Stimulated activated memory B cell treated with anti-CD40 and anti-IgM and Interleukin-4, amounts not matched to agents 10 μg/mL and 1 μg/mL and 100 μg/mL, for 72 hours (primary cell): ENCODE measurements around the gene ENTPD6.

Source experiments
- ATAC-seq: fragments of 150-1000 bp; cut with Tn5 transposase; 2 replicates; pipeline ENCODE4 v1.10.0; 2021
- H3K27ac Mint-ChIP-seq: one replicate; pipeline ENCODE4 v1.8.0; 2022; ENCODE audit warnings: mild to moderate bottlenecking, mixed read lengths
- H3K27me3 Mint-ChIP-seq: one replicate; pipeline ENCODE4 v1.8.0; 2022; ENCODE audit warnings: mixed read lengths
- H3K36me3 Mint-ChIP-seq: one replicate; pipeline ENCODE4 v1.8.0; 2022; ENCODE audit warnings: mixed read lengths
- H3K4me1 Mint-ChIP-seq: one replicate; pipeline ENCODE4 v1.8.0; 2022; ENCODE audit warnings: mixed read lengths
- H3K4me3 Mint-ChIP-seq: one replicate; pipeline ENCODE4 v1.8.0; 2022; ENCODE audit warnings: mild to moderate bottlenecking, moderate library complexity, mixed read lengths
- H3K9me3 Mint-ChIP-seq: one replicate; pipeline ENCODE4 v1.8.0; 2022; ENCODE audit warnings: mixed read lengths

Gene ENTPD6

DNA sequence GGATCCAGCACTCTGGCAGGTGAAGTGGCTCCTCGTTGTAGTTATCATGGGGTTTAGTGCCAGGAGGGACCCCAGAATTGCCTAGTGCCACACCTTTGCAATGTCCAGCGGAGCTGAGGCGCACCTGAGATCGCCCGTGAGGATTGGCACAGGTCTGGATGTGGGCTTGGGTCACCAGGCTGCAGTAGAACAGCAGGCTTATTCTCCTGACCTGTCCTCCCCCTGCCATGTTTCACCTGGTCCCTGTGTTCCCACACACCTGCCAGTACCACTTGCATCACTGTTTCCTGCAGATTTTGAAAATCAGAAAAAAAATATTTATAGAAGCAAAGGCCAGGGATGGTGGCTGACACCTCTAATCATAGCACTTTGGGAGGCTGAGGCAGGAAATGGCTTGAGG is 16.7 kb downstream of the ENTPD6 start:
- Mint-ChIP-seq H3K27me3 (no peaks in the 10 kb centered on the region), H3K4me1 (no peaks in the 10 kb centered on the region), H3K9me3 (no peaks in the 10 kb centered on the region), H3K36me3 (peaks cover 38% of the 10 kb centered on the region), H3K4me3 (no peak overlapping the region), H3K27ac (no peak overlapping the region)
- ATAC-seq = no peak

DNA sequence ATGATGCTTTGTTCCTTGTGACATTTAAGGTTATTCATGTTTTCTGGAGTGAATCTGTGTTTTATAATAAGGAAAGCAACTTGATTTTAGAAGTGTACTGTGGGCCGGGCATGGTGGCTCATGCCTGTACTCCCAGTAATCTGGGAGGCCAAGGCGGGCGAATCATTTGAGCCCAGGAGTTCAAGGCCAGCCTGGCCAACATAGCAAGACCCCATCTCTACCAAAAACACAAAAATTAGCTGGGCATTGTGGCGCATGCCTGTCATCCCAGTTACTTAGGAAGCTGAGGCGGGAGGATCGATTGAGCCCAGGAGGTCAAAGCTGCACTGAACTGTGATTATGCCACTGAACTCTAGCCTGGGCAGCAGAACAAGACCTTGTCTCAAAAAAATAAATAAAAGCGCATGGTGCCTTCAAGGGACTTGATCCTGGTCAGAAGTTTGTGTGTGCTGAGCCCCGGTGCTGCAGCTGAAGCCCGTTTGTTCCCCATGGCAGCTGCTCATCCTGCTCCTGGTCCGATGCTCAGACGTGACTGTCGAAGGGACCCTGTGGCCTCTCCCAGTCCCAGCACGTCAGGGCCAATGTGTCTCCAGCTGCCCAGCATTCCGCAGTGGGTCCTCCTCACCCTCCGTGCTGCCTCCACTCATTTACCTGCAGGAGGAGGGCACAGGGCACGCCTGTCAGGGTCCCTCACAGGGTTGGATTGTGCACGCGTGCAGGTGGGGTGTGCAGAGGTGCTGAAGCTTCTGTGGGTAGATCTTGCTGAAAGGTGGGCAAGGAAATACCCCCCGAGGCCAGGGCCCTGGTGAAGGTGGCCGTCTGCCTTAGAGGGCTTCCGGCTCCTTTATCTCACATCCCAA is 18.3 kb downstream of the ENTPD6 start:
- H3K27ac Mint-ChIP-seq = no peak overlapping the region
- H3K9me3 Mint-ChIP-seq = no peaks in the 10 kb centered on the region
- no peak for ATAC-seq
- H3K4me3 Mint-ChIP-seq = no peak overlapping the region
- no peaks in the 10 kb centered on the region for H3K27me3 Mint-ChIP-seq
- H3K4me1 Mint-ChIP-seq = no peaks in the 10 kb centered on the region
- H3K36me3 Mint-ChIP-seq = peaks cover 54% of the 10 kb centered on the region

DNA sequence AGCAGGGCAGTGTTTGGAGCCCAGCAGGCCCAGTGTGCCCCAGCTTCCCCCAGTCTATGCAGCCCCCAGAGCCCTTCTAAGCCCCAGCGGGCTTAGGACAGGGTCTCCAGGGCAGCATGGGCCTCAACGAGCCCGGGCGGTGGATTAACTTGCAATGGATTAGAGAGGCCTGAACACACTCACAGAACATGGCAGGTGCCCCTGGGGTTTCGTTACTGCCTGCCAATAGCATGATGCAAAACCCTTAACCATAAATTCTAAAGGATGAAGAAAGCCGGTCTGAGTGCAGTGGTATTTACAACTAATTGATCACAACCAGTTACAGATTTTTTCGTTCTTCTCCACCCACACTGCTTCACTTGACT is 18.9 kb downstream of the ENTPD6 start:
- H3K4me1 Mint-ChIP-seq = no peaks in the 10 kb centered on the region

DNA sequence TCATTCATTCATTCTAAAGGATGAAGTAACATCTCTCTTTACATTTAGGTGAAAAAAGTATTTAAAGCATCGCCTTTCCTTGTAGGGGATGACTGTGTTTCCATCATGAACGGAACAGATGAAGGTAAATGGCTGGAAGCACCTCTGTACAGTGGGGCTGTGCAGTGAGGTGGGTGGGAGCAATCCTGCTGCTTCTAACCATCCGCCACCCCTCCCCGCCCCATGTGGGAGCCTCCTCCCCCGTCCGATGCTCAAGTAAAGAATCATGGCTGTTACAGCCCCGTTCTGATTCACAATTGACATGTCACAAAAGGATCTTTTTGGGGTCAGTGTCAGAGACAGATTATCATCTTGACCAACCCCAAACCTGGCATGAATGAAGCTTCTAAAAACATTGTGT is 19.3 kb downstream of the ENTPD6 start:
- no peak overlapping the region for H3K4me3 Mint-ChIP-seq
- no peaks in the 10 kb centered on the region for H3K9me3 Mint-ChIP-seq
- ATAC-seq = no peak
- H3K36me3 Mint-ChIP-seq = peaks cover 61% of the 10 kb centered on the region
- no peak overlapping the region for H3K27ac Mint-ChIP-seq
- no peaks in the 10 kb centered on the region for H3K27me3 Mint-ChIP-seq
- H3K4me1 Mint-ChIP-seq = no peaks in the 10 kb centered on the region

More for the DNA sequence above, 18.9 kb downstream of the ENTPD6 start:
- ATAC-seq = no peak
- Mint-ChIP-seq H3K9me3 (no peaks in the 10 kb centered on the region), H3K36me3 (peaks cover 60% of the 10 kb centered on the region), H3K27ac (no peak overlapping the region), H3K27me3 (no peaks in the 10 kb centered on the region), H3K4me3 (no peak overlapping the region)

DNA sequence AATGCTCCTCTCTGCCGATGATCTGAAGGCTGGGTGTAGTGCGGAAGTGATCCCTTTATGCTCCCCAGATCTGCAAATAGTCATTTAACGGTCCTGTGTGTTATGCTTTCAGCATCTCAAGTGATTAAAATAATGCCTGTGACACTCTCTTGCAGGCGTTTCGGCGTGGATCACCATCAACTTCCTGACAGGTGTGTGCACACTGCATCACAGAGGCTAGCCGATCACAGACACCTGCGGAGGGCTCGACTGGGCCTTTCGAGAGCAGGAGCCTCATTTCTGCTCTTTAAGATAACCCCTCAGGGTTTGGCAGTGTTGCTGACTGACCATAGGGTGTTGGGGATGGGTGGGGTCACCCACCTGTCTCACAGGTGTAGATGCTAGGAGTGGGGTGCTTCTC is 20.0 kb downstream of the ENTPD6 start:
- H3K4me3 Mint-ChIP-seq = no peak overlapping the region
- H3K36me3 Mint-ChIP-seq = peaks cover 61% of the 10 kb centered on the region
- H3K9me3 Mint-ChIP-seq = no peaks in the 10 kb centered on the region
- no peak for ATAC-seq
- no peaks in the 10 kb centered on the region for H3K4me1 Mint-ChIP-seq
- no peaks in the 10 kb centered on the region for H3K27me3 Mint-ChIP-seq
- H3K27ac Mint-ChIP-seq = no peak overlapping the region

DNA sequence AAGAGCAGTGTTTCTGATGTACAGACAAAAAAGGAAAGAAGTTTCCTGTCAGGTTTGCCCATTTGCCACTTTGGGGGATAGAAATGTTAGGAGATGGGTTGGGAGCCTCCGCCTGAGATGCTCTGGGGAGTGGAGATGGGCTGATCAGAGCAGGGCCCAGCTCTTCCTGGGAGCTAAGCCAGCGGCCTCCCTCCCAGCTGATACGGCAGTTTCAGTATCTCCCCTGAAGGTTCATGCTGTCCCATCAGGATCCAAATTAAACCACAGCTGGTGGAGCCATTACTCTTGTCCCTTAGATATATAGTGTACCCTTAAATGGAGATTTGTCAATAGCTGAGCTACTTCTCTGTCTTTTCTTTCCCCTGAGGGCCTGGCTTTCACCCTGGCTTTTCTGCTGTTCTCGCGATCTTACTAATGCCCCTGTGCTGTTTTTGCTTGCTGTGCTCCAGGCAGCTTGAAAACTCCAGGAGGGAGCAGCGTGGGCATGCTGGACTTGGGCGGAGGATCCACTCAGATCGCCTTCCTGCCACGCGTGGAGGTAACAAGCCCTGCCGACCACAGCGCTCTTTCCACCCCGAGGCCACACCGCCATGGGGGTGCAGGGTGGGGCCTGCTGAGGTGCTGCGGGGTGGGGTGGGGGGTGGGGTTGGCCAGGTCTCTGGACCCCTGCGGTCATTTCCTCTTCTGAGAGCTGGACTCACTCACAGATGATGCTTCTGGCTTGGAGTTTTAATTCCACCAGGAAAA is 20.9 kb downstream of the ENTPD6 start:
- Mint-ChIP-seq H3K27ac (no peak overlapping the region), H3K36me3 (peaks cover 63% of the 10 kb centered on the region), H3K27me3 (no peaks in the 10 kb centered on the region), H3K9me3 (no peaks in the 10 kb centered on the region), H3K4me3 (no peak overlapping the region), H3K4me1 (no peaks in the 10 kb centered on the region)
- no peak for ATAC-seq

DNA sequence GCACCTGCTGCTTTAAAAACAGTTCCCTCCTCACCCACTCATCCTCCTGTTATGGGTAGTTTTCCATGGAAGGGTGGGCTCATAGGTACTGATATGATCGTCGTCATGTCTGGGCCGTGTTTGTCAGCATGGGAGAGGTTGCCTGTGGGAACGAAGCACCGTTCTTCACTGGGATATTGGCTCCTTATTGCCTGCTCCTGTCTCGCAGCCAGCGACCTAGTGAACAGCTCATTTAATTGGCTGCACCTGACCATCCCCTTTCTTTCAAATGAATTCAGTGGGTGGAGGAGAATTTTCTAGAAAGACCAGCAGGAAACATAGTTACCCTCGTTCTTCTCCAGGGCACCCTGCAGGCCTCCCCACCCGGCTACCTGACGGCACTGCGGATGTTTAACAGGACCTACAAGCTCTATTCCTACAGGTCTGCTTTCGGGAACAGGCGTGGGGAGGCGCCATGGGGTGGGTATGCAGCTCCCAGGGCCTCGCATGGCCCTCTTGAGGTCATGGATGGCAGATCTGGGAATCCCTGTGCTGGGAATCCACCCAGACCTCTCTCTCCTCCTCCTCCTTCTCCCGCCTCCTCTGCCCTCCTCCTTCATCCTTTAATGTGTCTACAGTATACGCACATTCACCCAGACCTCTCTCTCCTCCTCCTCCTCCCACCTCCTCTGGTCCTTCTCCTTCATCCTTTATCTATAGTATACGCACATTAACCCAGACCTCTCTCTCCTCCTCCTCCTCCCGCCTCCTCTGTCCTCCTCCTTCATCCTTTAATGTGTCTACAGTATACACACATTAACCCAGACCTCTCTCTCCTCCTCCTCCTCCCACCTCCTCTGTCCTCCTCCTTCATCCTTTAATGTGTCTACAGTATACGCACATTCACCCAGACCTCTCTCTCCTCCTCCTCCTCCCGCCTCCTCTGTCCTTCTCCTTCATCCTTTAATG is 21.9 kb downstream of the ENTPD6 start:
- peaks cover 5% of the 10 kb centered on the region for H3K4me1 Mint-ChIP-seq
- H3K27ac Mint-ChIP-seq = no peak overlapping the region
- H3K4me3 Mint-ChIP-seq = no peak overlapping the region
- H3K36me3 Mint-ChIP-seq = peaks cover 62% of the 10 kb centered on the region
- no peaks in the 10 kb centered on the region for H3K9me3 Mint-ChIP-seq
- ATAC-seq = no peak
- no peaks in the 10 kb centered on the region for H3K27me3 Mint-ChIP-seq

DNA sequence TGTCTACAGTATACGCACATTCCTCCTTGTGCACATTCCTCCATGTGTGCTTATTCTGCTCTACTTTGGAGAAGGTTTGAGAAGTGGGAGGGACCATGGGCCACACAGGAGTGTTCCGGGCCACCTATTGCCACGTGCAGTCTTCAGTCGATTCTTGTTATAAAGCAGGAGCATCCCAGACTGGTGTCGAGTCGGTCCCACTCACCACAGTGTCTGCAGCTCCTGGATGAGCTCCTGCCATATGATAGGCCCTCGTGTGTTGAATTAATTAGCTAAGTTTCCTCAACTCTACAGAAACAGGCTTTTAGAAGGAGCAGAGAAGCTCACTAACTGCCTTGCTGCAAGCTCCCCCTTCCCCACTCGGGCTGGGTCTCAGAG is 22.6 kb downstream of the ENTPD6 start:
- no peak for ATAC-seq
- Mint-ChIP-seq H3K27ac (no peak overlapping the region), H3K36me3 (peaks cover 62% of the 10 kb centered on the region)

DNA sequence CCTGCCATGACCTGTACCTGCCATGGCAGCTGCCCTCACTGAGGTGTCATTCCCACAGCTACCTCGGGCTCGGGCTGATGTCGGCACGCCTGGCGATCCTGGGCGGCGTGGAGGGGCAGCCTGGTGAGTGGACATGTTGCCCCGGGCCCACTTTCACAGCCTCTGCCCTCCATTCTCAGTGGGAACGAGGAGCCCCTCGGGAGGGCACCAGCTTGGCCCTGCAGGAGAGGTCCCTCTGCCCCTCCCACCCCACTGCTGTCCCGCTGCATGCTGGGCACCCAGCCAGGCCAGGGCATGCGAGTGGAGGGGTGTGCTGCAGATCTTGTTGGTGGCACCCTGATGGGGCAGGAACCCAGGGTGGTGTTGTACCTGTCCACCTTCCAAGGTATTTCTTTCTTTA is 23.0 kb downstream of the ENTPD6 start:
- H3K27ac Mint-ChIP-seq = no peak overlapping the region
- no peak overlapping the region for H3K4me3 Mint-ChIP-seq
- H3K36me3 Mint-ChIP-seq = peaks cover 62% of the 10 kb centered on the region
- no peaks in the 10 kb centered on the region for H3K9me3 Mint-ChIP-seq
- no peak for ATAC-seq
- H3K4me1 Mint-ChIP-seq = peaks cover 5% of the 10 kb centered on the region
- no peaks in the 10 kb centered on the region for H3K27me3 Mint-ChIP-seq

More for the DNA sequence above, 22.6 kb downstream of the ENTPD6 start:
- Mint-ChIP-seq H3K27me3 (no peaks in the 10 kb centered on the region), H3K4me1 (peaks cover 5% of the 10 kb centered on the region), H3K4me3 (no peak overlapping the region), H3K9me3 (no peaks in the 10 kb centered on the region)

DNA sequence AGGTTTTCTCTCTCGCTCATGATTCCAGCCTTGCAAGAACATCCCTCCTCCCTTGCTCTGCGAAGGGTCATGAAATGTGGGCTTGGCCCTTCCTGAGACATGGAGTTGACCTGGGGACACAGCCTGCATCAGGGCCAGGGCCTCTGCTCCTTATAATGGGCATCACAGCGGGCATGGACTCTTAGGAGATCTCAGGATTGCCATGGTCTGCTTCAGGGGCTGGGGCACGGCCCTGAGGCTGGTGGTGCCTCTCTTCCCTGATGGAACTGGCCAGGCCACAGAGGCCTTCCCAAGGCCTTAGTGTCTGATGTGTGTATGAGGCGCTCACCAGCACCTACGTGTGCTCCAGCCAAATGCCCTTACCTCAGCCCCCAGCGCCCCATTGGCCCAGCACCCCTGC is 23.9 kb downstream of the ENTPD6 start:
- H3K36me3 Mint-ChIP-seq = peaks cover 67% of the 10 kb centered on the region
- H3K4me1 Mint-ChIP-seq = peaks cover 5% of the 10 kb centered on the region
- no peak overlapping the region for H3K27ac Mint-ChIP-seq
- H3K9me3 Mint-ChIP-seq = no peaks in the 10 kb centered on the region
- no peak for ATAC-seq
- H3K4me3 Mint-ChIP-seq = no peak overlapping the region
- H3K27me3 Mint-ChIP-seq = no peaks in the 10 kb centered on the region

DNA sequence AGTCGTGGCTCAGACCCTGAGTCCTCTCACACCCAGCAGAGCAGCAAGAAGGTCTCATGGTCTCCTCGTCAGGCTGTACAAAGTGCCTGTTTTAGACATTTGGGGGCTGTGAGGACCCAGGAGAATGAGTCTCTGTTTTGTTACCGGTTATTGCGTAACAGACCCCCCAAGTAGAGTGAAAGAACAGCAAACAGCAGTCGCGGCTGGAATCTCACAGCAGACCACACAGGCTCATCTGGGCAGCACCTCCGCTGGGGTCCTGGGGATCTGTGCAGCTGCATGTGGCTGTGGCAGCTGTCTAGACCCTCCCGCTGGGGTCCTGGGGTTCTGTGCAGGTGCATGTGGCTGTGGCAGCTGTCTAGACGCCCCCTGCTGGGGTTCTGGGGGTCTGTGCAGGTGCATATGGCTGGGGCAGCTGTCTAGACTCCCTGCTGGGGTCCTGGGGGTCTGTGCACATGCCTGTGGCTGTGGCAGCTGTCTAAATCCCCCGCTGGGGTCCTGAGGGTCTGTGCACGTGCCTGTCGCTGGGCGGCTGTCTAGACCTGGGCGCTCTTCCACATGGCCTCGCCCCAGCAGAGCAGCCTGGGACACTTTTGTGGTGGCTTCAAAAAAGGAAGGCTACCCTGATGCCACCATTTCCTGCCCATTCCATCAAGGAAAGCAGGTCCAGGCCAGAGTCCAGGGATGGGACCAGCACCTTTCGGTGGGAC is 24.7 kb downstream of the ENTPD6 start:
- ATAC-seq = no peak
- Mint-ChIP-seq H3K27ac (no peak overlapping the region), H3K4me3 (no peak overlapping the region), H3K9me3 (no peaks in the 10 kb centered on the region), H3K36me3 (peaks cover 64% of the 10 kb centered on the region), H3K27me3 (no peaks in the 10 kb centered on the region), H3K4me1 (peaks cover 5% of the 10 kb centered on the region)

DNA sequence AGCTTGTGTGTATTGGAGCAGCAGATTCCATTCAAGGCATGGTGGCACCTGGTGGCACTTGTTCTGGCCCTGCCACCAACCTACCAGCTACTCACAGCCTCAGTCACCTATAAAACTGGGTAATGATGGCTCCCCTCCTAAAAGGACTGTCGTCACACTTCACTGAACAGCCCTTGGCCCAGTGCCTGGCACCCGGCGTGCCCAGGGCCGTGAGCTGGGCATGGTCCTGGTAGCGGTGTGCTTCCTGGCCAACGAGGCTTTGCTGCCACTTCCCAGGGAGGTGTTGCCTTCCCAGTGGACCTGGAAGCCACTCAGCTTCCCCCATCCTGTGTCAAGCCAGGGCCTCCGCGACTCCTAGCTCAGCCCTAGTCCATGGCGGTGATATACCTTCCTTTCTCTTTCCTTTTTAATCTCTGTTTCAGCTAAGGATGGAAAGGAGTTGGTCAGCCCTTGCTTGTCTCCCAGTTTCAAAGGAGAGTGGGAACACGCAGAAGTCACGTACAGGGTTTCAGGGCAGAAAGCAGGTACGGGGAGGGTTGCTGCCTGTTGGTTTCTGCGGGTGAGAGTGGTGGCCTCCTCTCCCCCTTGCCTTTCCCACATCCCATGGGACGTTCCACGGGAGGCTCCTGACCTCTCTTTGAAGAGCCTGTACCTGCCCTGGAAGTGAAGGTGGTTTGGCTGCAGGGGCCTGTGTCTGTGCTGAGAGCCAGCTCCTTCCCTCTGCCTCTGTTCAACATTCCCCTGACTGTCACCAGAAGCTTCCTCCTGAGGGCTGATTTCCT is 25.5 kb downstream of the ENTPD6 start:
- Mint-ChIP-seq H3K36me3 (peaks cover 64% of the 10 kb centered on the region), H3K4me3 (no peak overlapping the region), H3K9me3 (no peaks in the 10 kb centered on the region), H3K27ac (no peak overlapping the region), H3K27me3 (no peaks in the 10 kb centered on the region), H3K4me1 (peaks cover 5% of the 10 kb centered on the region)
- no peak for ATAC-seq

DNA sequence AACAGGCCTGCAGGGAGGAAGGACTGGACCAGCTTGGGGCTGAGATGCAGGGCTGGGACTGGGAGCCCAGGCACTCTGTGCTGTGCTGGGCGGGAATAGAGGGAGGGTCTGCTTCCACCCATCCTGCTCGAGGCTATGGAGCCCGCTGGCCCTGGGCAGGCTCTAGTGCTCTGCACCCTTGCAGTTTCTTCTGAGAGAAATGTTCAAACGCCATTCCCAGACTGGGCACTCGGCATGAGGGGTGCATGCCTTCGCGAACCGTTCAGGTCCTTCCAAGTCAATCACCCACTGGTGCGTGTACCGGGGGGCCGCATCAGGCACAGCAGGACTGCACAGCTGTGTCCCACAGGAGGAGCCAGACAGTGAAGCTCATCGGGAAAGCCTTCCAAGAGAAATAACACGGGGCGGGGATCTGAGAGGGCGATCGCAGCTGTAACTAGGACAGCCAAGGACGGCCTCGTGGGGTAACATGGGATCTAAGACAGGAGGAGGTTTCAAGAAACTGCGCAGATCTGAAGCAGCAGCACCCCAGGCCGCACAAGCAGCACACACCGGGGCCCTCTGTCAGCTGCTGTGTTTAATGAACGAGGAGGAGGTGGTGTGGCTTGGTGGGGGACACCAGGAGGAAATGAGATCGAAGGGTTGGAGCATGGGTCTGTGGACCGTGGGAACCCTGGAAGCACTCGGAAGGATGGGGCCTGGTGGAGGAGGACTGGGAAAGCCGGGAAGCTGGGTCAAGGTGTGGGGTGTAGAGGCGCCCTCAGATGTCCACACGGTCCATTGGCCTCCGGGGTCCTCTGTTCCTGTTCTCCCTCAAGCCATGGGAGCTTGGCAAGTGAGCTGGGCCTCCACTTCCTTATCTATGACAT is 26.3 kb downstream of the ENTPD6 start:
- H3K27ac Mint-ChIP-seq = no peak overlapping the region
- peaks cover 5% of the 10 kb centered on the region for H3K4me1 Mint-ChIP-seq
- no peak overlapping the region for H3K4me3 Mint-ChIP-seq
- ATAC-seq = no peak
- no peaks in the 10 kb centered on the region for H3K9me3 Mint-ChIP-seq
- H3K27me3 Mint-ChIP-seq = no peaks in the 10 kb centered on the region
- peaks cover 64% of the 10 kb centered on the region for H3K36me3 Mint-ChIP-seq
